ENCODE measurements around the gene MMRN1.

Gene MMRN1

GRCh38 chr4:90002441-90003062, 107.9 kb downstream of the MMRN1 start:
- Histone ChIP-seq H3K27ac (ENCODE audit: low read depth, low read length) (no peak overlapping the region), H4K8ac (ENCODE audit: low read depth, low read length) (no peak overlapping the region), H4K91ac (ENCODE audit: low read depth, low read length) (no peak overlapping the region), H3K14ac (ENCODE audit: low read length) (no peak overlapping the region), H3K9ac (ENCODE audit: low read length) (no peak overlapping the region), H2BK120ac (ENCODE audit: insufficient read depth, low read length, poor library complexity) (no peak overlapping the region), H2BK12ac (ENCODE audit: low read length) (no peak overlapping the region), H2AK5ac (ENCODE audit: low read length) (no peak overlapping the region), H2BK5ac (ENCODE audit: low read depth, low read length, poor library complexity) (no peak overlapping the region), H3K9me3 (ENCODE audit: insufficient read depth, low read depth, low read length) (no peaks in the 10 kb centered on the region), H3K4me3 (ENCODE audit: low read depth, low read length) (no peak overlapping the region), H3K27me3 (ENCODE audit: insufficient read depth, low read length) (no peaks in the 10 kb centered on the region), H3K79me2 (ENCODE audit: control insufficient read depth, insufficient read depth, low read length, poor library complexity) (no peaks in the 10 kb centered on the region), H3K4me1 (ENCODE audit: control insufficient read depth in 1 of 2, insufficient read depth in 2 of 2, low read length in 2 of 2) (peaks cover 0 to under 1% of the 10 kb centered on the region in 2 experiments), H3K18ac (ENCODE audit: low read length) (no peak overlapping the region), H3K4ac (ENCODE audit: low read depth, low read length) (no peak overlapping the region), H2AFZ (ENCODE audit: insufficient read depth, low read length, poor library complexity) (no peak overlapping the region), H3K79me1 (ENCODE audit: low read length) (no peaks in the 10 kb centered on the region), H3K23ac (ENCODE audit: low read length) (no peak overlapping the region), H4K12ac (ENCODE audit: low read depth, low read length) (no peak overlapping the region), H3K36me3 (ENCODE audit: control insufficient read depth in 1 of 2, insufficient read depth in 2 of 2, low read length in 2 of 2) (no peaks in the 10 kb centered on the region), H3K4me2 (ENCODE audit: low read length) (no peak overlapping the region)
- WGBS (ENCODE audit: extremely low coverage, insufficient coverage, insufficient read length): no CpG with 5 or more reads among the region's 5 CpGs
- DNase-seq: peak in 1 of 2 donors; percentile 2
